Femur (tissue), 1 donor: ENCODE measurements around the gene CHRNB2.
A peak's percentile ranks its signal among the peaks of the same experiment; 100 is the strongest.
"Not testable (repeated sequence)": the region's sequence is repeated elsewhere in the genome, so short reads cannot be mapped to it uniquely, and the experiment has no call there.

Experiments used
- DNase-seq: peaks from one replicate; pipeline ENCODE4 v3.0.0-alpha.2; 2017

The CHRNB2 gene, protein sequence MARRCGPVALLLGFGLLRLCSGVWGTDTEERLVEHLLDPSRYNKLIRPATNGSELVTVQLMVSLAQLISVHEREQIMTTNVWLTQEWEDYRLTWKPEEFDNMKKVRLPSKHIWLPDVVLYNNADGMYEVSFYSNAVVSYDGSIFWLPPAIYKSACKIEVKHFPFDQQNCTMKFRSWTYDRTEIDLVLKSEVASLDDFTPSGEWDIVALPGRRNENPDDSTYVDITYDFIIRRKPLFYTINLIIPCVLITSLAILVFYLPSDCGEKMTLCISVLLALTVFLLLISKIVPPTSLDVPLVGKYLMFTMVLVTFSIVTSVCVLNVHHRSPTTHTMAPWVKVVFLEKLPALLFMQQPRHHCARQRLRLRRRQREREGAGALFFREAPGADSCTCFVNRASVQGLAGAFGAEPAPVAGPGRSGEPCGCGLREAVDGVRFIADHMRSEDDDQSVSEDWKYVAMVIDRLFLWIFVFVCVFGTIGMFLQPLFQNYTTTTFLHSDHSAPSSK

GRCh38 chr1:154567386-154568156 lies at the start of gene CHRNB2:
Gene CHRNB2, plus strand, starts transcription at chr1:154567778. Its CDS starts 267 bp downstream, at chr1:154568045.
- peak; percentile 76 for DNase-seq

DNA sequence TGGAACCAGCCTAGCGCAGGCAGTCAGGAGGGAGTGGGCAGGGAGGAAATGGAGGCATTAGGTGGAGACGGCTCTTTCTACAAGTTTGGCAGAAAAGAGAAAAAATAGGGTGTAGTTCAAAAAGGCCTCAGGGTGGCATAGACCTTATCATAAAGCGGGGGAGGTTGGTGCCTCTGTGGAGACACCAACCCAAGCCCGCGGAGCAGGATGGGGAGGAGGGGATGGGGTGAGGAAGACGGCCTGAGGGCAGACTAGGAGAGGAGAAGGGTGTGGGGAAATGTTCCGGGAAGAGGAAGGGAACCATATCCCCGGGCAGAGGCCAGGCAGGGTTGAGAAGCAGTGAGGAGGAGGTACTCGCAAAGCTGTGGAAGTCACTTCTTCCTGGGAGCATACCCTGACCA lies 48.0 kb upstream of the CHRNB2 start:
- DNase-seq, result no peak

- no peak for DNase-seq
Observed at GRCh38 chr1:154520333-154520732, 47.2 kb upstream of the CHRNB2 start.

- no peak for DNase-seq
Observed at GRCh38 chr1:154521695-154522094, 45.9 kb upstream of the CHRNB2 start.

DNA sequence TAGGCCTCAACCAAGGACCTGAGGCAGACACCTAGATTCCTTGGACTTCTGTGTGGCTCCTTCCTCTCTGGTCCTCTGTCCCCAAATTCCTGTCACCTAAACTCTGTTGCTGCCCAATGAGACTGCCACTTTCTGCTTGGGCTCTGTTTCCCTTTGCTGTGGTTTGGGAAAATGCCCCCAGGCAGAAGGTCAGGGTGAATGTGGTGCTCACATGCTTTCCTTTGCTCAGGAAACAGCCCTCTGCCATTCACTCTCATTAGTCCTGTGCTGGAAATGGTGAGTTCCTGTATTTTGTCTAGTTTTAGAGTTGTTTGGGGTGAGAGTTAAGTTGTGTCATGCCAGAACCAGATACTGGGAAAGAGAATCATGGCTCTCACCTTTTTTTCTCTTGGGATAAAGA lies 42.7 kb upstream of the CHRNB2 start:
- DNase-seq, result no peak

DNA sequence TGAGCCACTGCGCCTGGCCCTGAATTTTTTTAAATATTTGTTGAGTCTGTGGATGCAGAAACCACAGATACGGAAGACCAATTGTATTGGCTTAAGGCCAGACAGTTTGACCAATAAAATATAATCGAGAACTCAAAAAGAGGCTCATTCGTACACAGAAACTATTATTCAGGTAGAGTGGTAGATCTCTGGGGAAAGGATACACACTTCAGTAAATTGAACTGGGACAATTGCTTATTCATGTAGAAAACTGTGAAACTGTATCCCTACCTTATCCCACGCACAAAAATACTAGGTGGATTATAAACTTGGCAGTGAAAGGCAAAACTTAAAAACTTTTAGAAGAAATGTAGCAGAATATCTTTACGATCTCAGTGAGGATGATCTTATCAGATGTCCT lies 40.4 kb upstream of the CHRNB2 start:
- DNase-seq, result no peak

- no peak for DNase-seq
Observed at GRCh38 chr1:154529308-154529707, 38.3 kb upstream of the CHRNB2 start.

DNA sequence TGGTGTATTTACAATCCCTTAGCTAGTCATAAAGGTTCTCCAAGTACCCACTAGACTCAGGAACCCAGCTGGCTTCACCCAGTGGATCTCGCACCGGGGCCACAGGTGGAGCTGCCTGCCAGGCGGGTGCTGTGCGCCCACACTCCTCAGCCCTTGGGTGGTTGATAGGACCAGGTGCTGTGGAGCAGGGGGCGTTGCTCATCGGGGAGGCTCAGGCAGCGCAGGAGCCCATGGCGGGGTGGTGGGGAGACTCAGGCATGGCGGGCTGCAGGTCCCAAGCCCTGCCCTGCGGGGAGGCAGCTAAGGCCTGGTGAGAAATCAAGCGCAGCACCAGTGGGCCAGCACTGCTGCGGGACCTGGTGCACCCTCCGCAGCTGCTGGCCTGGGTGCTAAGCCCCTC lies 35.6 kb upstream of the CHRNB2 start:
- not testable (repeated sequence) for DNase-seq

GRCh38 chr1:154533952-154534844 lies 33.4 kb upstream of the CHRNB2 start:
- no peak for DNase-seq

- DNase-seq, result no peak
Observed at GRCh38 chr1:154536570-154536969, 31.0 kb upstream of the CHRNB2 start.

DNA sequence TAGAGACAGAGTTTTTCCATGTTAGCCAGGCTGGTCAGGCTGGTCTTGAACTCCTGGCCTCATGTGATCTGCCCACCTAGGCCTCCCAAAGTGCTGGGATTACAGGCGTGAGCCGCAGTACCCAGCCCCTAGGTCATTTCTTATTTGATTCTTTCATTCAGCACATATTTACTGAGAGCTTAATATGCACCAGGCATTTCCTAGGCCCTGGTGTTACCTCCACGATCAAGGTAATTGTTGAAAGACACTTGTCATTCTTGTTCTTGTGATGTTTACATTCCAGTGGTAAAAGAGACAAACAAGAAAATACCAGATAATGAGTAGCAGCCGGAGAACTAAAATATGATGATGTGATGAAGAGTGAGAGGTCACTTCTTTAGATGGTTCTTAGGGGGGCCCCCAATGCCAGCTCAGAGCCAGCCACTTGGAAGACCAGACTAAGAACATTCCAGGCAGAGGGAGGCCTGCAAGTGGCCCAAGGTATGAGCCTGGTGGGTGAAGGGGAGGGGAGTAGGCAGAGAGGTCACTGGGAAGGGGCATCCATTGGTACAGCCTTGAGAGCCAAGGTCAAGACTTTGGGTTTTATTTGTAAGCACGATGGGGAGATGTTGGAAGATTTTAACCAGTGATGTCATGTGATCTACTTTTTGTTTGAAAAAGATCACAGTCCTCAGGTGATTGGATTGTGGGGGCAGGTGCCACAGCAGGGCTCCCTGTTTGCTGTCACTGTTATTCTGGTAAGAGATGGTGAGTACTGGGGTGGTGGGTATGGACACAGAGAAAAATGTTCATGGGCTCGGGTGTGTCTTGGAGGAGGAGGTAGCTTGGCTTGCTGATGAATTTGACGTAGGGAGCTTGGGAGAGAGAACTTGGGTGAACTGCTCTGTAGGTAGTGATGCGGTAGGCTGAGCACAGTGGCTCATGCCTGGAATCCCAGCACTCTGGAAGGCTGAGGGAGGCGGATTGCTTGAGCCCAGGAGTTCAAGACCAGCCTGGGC lies 27.8 kb upstream of the CHRNB2 start:
- DNase-seq, result no peak

GRCh38 chr1:154541231-154541630 lies 26.3 kb upstream of the CHRNB2 start:
- DNase-seq, result no peak

DNA sequence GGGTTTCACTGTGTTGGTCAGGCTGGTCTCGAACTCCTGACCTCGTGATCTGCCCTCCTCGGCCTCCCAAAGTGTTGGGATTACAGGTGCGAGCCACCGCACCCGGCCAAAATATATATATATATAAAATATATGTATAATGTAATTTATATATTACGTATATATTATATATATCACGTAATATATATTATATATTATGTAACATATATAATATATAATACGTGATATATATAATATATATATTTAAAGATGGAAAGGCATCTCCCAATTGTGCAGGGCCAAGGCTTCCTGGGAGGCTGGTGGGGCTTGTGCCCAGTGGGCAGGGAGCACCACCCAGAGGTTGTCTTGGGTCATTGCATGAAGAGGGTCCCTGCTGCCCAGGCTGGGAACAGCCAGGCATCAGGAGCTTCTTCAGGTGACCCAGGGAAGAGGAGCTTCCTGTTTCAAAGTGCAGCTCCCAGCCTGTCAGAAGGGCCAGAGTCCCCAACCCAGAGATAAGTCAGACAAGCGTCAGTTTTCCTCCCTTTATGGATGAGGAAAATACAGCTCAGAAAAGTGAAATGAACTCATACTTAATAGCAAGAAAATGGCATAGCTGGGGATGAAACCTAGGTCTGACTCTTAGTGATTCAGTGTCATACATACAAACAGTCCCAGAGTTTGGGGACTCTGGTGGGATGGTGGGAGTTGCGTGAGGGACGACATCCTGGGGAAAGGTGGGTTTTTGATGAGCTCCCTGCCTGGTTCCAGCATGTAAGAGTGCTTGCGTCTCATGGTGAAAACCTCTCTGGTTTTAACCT lies 21.1 kb upstream of the CHRNB2 start:
- no peak for DNase-seq

GRCh38 chr1:154547105-154547732 lies 20.4 kb upstream of the CHRNB2 start:
- DNase-seq, result no peak

DNA sequence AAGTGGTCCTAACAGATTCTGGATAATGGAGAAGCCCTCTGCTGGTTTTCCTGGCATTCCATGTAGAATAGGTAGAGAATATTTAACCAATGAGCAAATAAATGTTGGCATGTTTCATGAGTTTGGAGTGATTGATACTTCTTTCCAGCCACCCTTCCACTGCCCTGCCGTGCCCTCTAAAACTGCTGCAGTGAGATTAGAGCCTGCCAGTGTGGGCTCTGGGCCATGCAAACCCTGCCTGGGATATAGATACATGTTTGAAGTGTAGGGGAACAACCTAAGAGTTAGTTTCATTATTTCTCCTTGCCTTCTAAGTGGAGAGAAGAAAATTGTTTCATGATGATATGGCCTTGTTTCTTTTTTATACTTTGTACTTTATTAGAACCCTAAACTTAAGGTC lies 19.6 kb upstream of the CHRNB2 start:
- DNase-seq, result no peak

DNA sequence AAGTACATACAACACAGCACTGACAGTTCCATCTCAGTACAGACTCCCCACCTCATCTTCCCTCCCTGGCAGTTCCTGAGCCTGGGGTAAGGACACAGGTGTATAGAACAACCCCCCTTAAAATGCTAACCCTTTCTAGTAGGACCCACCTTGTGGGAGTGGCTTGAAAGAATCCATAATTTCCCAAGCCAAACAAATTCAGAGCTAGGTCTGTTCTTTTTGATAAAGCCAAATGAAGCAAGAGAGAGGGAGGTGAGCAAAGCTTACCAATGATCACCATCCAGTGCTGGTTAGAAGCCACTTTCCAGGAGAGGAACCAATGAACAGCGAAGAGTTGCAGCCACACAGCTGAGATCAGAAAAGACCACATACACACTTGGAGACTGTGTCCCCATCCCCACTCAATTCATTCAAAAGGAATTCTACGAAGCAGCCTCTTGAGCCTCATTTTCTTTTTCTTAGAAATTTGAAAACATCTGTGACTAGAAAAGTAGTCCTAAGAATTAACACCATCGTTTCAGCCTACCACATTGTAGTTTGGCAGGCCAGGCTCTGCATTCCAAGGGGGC lies 18.3 kb upstream of the CHRNB2 start:
- no peak for DNase-seq

DNA sequence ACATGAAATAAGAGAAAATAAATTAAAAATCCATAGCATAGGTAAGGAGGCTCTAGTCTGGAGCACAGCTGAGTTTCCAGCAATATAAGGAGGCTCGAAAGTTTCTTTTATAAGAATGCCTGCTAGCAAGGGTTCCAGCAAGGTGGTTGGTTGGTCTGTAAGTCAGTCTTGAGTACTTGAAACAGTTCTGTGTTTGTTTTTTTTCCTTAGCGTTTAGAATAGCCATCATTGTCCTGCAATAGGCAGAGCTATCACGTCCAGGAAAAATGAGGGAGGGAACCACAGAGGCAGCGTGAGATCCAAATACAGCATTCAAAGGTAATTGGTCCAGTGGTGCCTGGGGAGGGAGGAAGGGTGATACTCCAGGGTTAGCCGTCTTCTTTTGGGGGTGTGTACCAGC lies 17.5 kb upstream of the CHRNB2 start:
- DNase-seq, result no peak

GRCh38 chr1:154550657-154551056 lies 16.9 kb upstream of the CHRNB2 start:
- DNase-seq, result no peak

DNA sequence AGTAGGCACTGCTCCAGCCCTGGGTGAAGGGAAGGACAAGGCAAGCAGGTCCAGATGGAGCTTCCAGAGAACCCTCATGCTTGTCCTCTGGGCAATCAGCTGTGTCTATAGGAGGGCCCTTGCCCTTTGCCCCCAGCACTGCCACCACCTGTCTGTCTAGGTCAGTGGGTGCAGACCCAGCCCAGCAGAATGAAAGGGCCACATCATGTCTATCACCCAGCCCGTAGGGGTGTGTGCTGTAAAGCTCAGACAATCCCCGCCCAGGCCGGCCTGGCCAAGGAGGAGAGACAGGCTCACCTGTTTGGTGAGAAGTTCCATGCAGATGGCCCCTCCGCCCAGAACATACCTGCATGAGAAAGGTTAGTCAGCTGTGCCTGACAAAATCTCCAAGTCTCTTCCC lies 16.1 kb upstream of the CHRNB2 start:
- DNase-seq, result no peak

DNA sequence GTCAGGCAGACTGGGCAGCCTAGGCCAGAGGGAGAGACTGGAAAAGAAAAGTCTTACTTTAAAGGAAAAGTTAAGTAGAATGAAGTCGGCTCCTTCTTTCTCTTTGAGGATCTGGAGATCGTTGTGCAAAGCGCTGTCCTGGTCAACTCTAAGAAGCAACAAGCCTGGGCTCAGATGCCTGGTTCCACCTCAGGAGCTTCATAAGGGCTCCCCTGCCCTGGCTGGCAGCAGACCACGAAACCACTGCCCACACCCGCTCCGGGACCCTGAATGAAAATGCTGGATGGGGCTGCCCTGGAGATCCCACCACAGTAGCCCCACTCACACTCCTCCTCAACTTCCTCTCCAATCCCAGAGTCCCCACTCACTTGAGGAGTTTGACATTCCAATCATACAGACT lies 15.5 kb upstream of the CHRNB2 start:
- DNase-seq, result no peak
